Ovary (tissue), 3 donors: ENCODE measurements around the gene OR51Q1.

Experiments
- POLR2A ChIP-seq: fragments of 450-650 bp; IDR thresholded peaks from one replicate; pipeline ENCODE4 v1.6.1; 2017; ENCODE audit warnings: antibody characterized with exemption, mild to moderate bottlenecking, moderate library complexity
- TF ChIP-seq, protein P1 (sequence below), 3 donors: fragments of 450-650 bp in 2 of 3; fragments of 200-600 bp in 1 of 3; IDR thresholded peaks; one replicate each; pipeline versions ENCODE4 v1.5.1 to v1.8.0; 2016 to 2022; ENCODE audit warnings: antibody characterized with exemption in 3 of 3, mild to moderate bottlenecking in 1 of 3
- donor health status: DM: no; HTN: no; CAD: no.

DNA sequence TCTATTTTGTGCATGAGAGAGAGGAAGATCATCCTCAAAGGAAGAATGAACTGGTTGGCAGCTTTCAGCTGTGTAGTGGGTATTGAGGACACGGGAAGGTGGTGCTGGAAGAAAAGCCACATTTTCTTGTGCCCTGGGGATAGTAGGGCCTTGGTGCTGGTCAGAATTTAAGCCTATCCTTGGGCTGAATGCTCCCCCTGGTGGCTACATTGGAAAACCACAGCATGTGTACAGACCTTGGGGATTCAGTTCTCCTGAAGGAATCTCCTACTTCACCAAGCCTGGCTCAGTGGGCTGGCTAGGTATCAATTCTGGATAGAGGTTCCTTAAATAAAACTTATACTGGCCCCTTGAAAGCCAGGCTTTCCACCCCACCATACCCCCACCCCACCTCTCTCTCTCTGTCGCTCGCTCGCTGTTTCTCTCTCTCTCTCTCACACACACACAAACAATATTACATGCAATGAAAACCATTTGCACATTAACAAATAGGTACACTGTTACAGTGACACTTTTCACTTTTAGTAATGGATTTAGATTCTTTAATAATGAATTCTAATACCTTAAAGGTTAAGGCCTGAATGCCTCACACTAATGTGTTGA lies 41.1 kb upstream of the OR51Q1 start:
- TF ChIP-seq, protein P1, sequence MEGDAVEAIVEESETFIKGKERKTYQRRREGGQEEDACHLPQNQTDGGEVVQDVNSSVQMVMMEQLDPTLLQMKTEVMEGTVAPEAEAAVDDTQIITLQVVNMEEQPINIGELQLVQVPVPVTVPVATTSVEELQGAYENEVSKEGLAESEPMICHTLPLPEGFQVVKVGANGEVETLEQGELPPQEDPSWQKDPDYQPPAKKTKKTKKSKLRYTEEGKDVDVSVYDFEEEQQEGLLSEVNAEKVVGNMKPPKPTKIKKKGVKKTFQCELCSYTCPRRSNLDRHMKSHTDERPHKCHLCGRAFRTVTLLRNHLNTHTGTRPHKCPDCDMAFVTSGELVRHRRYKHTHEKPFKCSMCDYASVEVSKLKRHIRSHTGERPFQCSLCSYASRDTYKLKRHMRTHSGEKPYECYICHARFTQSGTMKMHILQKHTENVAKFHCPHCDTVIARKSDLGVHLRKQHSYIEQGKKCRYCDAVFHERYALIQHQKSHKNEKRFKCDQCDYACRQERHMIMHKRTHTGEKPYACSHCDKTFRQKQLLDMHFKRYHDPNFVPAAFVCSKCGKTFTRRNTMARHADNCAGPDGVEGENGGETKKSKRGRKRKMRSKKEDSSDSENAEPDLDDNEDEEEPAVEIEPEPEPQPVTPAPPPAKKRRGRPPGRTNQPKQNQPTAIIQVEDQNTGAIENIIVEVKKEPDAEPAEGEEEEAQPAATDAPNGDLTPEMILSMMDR (IDR thresholded peaks at IDR 0.05), result peak in 1 of 3 donors; percentile 15
- no peak for TF ChIP-seq POLR2A
